Ureter (tissue), 1 donor: ENCODE results near the gene NTHL1. TPM values are rescaled to one million over a fixed set of nuclear protein-coding genes. Genes with fewer than 3 reads are reported as not detected.
A peak's percentile ranks its signal among the peaks of the same experiment; 100 is the strongest.

ENCODE experiments used
- DNase-seq: peaks from one replicate; pipeline ENCODE4 v3.0.0-alpha.2; 2020; ENCODE audit warnings: low spot score
- total RNA-seq: library from RNA; stranded (reverse); gene quantifications from one replicate; pipeline ENCODE4 v1.2.4, GENCODE V29; 2023
- donor health status: DM: yes; HTN: yes; CAD: no.

NTHL1 gene
- total RNA-seq = 11.8 TPM

GRCh38 chr16:2047330-2048115 is at the start of gene NTHL1, which contains the start of gene TSC2:
Gene NTHL1, minus strand, starts transcription at chr16:2047834. Its CDS starts 11 bp downstream, at chr16:2047823.
Gene TSC2, plus strand, starts transcription at chr16:2047985. Its CDS starts 631 bp downstream, at chr16:2048616.
- DNase-seq = peak; percentile 97

GRCh38 chr16:2096853-2097595 is 49.4 kb upstream of the NTHL1 start:
- DNase-seq = no peak

- DNase-seq = no peak
These were observed 48.4 kb upstream of the NTHL1 start for GRCh38 chr16:2095918-2096582.

- no peak for DNase-seq
These were observed 47.8 kb upstream of the NTHL1 start for GRCh38 chr16:2095315-2095853.

- DNase-seq = no peak
These were observed 46.2 kb upstream of the NTHL1 start for GRCh38 chr16:2093793-2094192.

- DNase-seq = no peak
These were observed 45.2 kb upstream of the NTHL1 start for GRCh38 chr16:2092866-2093265.

GRCh38 chr16:2092256-2092620 is 44.6 kb upstream of the NTHL1 start:
- no peak for DNase-seq

GRCh38 chr16:2091547-2092255 is 44.1 kb upstream of the NTHL1 start:
- DNase-seq = no peak

- DNase-seq = peak; percentile 83
These were observed 43.3 kb upstream of the NTHL1 start for GRCh38 chr16:2090777-2091546.

- no peak for DNase-seq
These were observed 42.8 kb upstream of the NTHL1 start for GRCh38 chr16:2090481-2090776.

GRCh38 chr16:2089706-2090480 is 42.3 kb upstream of the NTHL1 start:
- peak; percentile 42 for DNase-seq

GRCh38 chr16:2088759-2089358 is 41.2 kb upstream of the NTHL1 start:
- no peak for DNase-seq

GRCh38 chr16:2087748-2088631 is 40.4 kb upstream of the NTHL1 start:
- DNase-seq = no peak

- no peak for DNase-seq
These were observed 39.4 kb upstream of the NTHL1 start for GRCh38 chr16:2086812-2087747.

GRCh38 chr16:2086106-2086742 is 38.6 kb upstream of the NTHL1 start:
- no peak for DNase-seq

- DNase-seq = no peak
These were observed 38.0 kb upstream of the NTHL1 start for GRCh38 chr16:2085669-2086068.
